Measurements from ENCODE around the gene CLPTM1L. TPM values are rescaled to one million over a fixed set of nuclear protein-coding genes. Genes with fewer than 3 reads are reported as not detected.
"Not testable (repeated sequence)": the region's sequence is repeated elsewhere in the genome, so short reads cannot be mapped to it uniquely, and the experiment has no call there.

Gene CLPTM1L
- total RNA-seq, 1 experiment from 2014 or later = 141 TPM

DNA sequence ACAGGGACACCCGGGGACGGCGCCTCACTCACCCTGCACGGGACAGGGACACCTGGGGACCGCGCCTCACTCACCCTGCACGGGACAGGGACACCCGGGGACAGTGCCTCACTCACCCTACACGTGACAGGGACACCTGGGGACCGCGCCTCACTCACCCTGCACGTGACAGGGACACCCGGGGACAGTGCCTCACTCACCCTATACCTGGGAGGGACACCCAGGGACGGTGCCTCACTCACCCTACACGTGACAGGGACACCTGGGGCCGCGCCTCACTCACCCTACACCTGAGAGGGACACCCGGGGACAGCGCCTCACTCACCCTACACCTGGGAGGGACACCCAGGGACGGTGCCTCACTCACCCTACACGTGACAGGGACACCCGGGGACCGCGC lies 53.9 kb downstream of the CLPTM1L start:
- Histone ChIP-seq H3K79me2 (ENCODE audit: low read length) (peaks cover 27% of the 10 kb centered on the region), H3K4me1 (ENCODE audit: low read length) (peaks cover 19% of the 10 kb centered on the region)
- DNase-seq; H2AFZ ChIP-seq (ENCODE audit: low read length); H3K4me2 ChIP-seq (ENCODE audit: low read depth, low read length, poor library complexity, severe bottlenecking); H3K9me3 ChIP-seq (ENCODE audit: low read length); H3K27me3 ChIP-seq (ENCODE audit: low read length); H4K20me1 ChIP-seq (ENCODE audit: insufficient read depth, low read depth, low read length); H3K9ac ChIP-seq (ENCODE audit: low read length); H3K36me3 ChIP-seq (ENCODE audit: insufficient read depth, low read length); H3K4me3 ChIP-seq (ENCODE audit: low read length); H3K9me2 ChIP-seq (replicated peaks; ENCODE audit: insufficient read depth, low read length); H3K27ac ChIP-seq (ENCODE audit: low read length): not testable (repeated sequence)

DNA sequence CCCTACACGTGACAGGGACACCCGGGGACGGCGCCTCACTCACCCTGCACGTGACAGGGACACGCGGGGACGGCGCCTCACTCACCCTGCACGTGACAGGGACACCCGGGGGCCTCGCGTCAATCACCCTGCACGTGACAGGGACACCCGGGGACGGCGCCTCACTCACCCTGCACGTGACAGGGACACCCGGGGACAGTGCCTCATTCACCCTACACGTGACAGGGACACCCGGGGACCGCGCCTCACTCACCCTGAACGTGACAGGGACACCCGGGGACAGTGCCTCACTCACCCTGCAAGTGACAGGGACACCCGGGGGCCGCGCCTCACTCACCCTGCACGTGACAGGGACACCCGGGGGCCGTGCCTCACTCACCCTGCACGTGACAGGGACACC lies 55.3 kb downstream of the CLPTM1L start:
- peaks cover 29% of the 10 kb centered on the region for H3K79me2 ChIP-seq (ENCODE audit: low read length)
- not testable (repeated sequence) for H3K4me3 ChIP-seq (ENCODE audit: low read length); H3K36me3 ChIP-seq (ENCODE audit: insufficient read depth, low read length); H3K4me2 ChIP-seq (ENCODE audit: low read depth, low read length, poor library complexity, severe bottlenecking); H4K20me1 ChIP-seq (ENCODE audit: insufficient read depth, low read depth, low read length); H2AFZ ChIP-seq (ENCODE audit: low read length); H3K4me1 ChIP-seq (ENCODE audit: low read length); H3K9me2 ChIP-seq (replicated peaks; ENCODE audit: insufficient read depth, low read length); H3K27me3 ChIP-seq (ENCODE audit: low read length); H3K9me3 ChIP-seq (ENCODE audit: low read length); H3K27ac ChIP-seq (ENCODE audit: low read length); H3K9ac ChIP-seq (ENCODE audit: low read length); DNase-seq

DNA sequence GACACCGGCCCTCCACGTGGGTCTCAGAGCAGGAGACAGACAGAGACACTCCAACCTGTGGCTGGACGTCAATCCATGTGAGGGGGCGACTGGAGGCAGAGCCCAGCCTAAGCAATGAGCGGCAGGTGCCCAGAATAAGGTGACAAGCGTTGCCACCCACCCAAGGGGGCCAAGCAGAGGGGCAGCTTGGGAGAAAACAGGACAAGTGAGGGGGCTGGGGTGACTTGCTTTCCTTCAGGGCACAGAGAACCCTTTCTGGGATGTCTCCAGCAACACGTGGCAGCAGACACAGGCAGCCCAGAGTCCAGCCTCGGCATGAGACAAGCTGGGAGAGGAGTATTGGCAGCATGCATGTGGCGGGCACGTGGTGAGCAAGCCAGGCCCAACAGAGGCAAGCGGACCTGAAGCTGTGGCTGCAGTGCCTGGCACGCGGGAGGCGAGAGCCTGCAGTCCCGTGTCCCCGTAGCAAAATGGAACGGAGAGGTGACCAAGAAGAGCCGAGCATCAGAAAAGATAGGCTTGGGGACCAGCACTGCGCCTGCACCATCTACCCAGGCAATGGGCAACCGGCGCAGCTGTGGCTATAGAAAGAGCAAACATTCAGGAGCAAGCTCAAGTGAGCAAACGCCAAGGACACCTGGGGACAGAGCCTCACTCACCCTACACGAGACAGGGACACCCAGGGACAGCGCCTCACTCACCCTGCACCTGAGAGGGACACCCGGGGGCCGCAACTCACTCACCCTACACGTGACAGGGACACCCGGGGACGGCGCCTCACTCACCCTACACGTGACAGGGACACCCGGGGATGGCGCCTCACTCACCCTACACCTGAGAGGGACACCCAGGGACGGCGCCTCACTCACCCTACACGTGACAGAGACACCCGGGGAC lies 56.2 kb downstream of the CLPTM1L start:
- Histone ChIP-seq H3K4me3 (ENCODE audit: low read length) (no peak overlapping the region), H3K4me2 (ENCODE audit: low read depth, low read length, poor library complexity, severe bottlenecking) (no peak overlapping the region), H3K27ac (ENCODE audit: low read length) (no peak overlapping the region), H3K36me3 (ENCODE audit: insufficient read depth, low read length) (no peaks in the 10 kb centered on the region), H4K20me1 (ENCODE audit: insufficient read depth, low read depth, low read length) (no peaks in the 10 kb centered on the region), H3K27me3 (ENCODE audit: low read length) (no peaks in the 10 kb centered on the region), H2AFZ (ENCODE audit: low read length) (no peak overlapping the region), H3K9me2 (replicated peaks; ENCODE audit: insufficient read depth, low read length) (no peaks in the 10 kb centered on the region), H3K9me3 (ENCODE audit: low read length) (no peaks in the 10 kb centered on the region), H3K4me1 (ENCODE audit: low read length) (peaks cover under 1% of the 10 kb centered on the region), H3K9ac (ENCODE audit: low read length) (no peak overlapping the region), H3K79me2 (ENCODE audit: low read length) (peaks cover 22% of the 10 kb centered on the region)
- peak; percentile 27 for DNase-seq

DNA sequence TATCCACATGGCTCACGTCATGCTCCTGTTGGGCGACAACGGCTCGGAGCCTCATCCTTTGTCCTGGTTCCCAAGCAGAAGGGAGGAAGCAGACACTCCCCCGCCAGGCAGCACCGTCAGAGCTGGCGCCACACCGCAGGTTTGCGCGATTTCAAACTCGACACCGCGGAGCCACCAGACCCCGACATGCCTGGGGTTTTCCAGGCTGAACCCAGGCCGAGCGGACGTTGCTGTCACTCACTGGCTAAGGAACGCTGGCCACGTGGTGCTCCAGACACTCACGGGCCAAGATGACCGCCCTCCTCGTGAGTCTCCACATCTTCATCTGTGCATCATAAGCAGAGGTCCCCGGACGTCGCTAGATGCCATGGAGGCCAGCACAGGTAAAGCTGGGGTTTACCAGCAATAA lies 59.0 kb downstream of the CLPTM1L start:
- Histone ChIP-seq H3K27ac (ENCODE audit: low read length) (no peak overlapping the region), H3K36me3 (ENCODE audit: insufficient read depth, low read length) (no peaks in the 10 kb centered on the region), H3K27me3 (ENCODE audit: low read length) (no peaks in the 10 kb centered on the region), H4K20me1 (ENCODE audit: insufficient read depth, low read depth, low read length) (no peaks in the 10 kb centered on the region), H3K9me3 (ENCODE audit: low read length) (no peaks in the 10 kb centered on the region), H3K9me2 (replicated peaks; ENCODE audit: insufficient read depth, low read length) (no peaks in the 10 kb centered on the region), H3K79me2 (ENCODE audit: low read length) (peaks cover 13% of the 10 kb centered on the region; the same call in 1 of the 2 replicates), H3K4me3 (ENCODE audit: low read length) (no peak overlapping the region), H3K4me1 (ENCODE audit: low read length) (no peaks in the 10 kb centered on the region), H2AFZ (ENCODE audit: low read length) (no peak overlapping the region), H3K4me2 (ENCODE audit: low read depth, low read length, poor library complexity, severe bottlenecking) (no peak overlapping the region), H3K9ac (ENCODE audit: low read length) (no peak overlapping the region)
- peak; percentile 29 for DNase-seq

DNA sequence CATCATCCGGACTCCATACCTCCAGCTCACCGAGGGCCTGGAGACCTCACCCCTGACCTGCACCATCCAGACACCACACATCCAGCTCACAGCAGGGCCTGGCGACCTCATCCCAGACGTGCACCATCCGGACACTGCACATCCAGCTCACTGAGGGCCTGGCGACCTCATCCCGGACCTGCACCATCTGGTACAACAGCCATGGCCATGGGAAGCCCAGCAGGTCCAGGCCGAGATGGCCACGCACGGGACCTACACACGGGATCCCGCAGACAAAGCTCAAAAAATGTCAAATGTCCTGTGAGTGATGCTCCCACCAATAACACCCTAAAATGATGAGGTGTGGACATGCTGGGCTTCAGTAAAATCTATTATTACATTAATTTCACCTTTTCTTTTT lies 59.8 kb downstream of the CLPTM1L start:
- Histone ChIP-seq H3K27me3 (ENCODE audit: low read length) (no peaks in the 10 kb centered on the region), H3K36me3 (ENCODE audit: insufficient read depth, low read length) (no peaks in the 10 kb centered on the region), H3K9me2 (replicated peaks; ENCODE audit: insufficient read depth, low read length) (no peaks in the 10 kb centered on the region), H3K4me2 (ENCODE audit: low read depth, low read length, poor library complexity, severe bottlenecking) (no peak overlapping the region), H3K9me3 (ENCODE audit: low read length) (no peaks in the 10 kb centered on the region), H3K4me3 (ENCODE audit: low read length) (no peak overlapping the region), H3K4me1 (ENCODE audit: low read length) (no peaks in the 10 kb centered on the region), H3K79me2 (ENCODE audit: low read length) (peaks cover 13% of the 10 kb centered on the region; the same call in 1 of the 2 replicates), H3K27ac (ENCODE audit: low read length) (no peak overlapping the region), H3K9ac (ENCODE audit: low read length) (no peak overlapping the region), H4K20me1 (ENCODE audit: insufficient read depth, low read depth, low read length) (no peaks in the 10 kb centered on the region), H2AFZ (ENCODE audit: low read length) (no peak overlapping the region)
- DNase-seq = peak; percentile 9

DNA sequence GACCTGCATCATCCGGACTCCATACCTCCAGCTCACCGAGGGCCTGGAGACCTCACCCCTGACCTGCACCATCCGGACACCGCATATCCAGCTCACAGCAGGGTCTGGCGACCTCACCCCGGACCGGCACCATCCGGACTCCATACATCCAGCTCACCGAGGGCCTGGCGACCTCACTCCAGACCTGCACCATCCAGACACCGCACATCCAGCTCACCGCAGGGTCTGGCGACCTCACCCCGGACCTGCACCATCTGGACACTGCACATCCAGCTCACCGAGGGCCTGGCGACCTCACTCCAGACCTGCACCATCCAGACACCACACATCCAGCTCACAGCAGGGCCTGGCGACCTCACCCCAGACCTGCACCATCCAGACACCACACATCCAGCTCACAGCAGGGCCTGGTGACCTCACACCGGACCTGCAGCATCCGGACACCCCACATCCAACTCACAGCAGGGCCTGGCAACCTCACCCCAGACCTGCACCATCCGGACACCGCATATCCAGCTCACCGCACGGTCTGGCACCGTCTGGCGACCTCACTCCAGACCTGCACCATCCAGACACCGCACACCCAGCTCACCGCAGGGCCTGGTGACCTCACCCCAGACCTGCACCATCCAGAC lies 60.4 kb downstream of the CLPTM1L start:
- not testable (repeated sequence) for H3K9me3 ChIP-seq (ENCODE audit: low read length); H3K27ac ChIP-seq (ENCODE audit: low read length); H4K20me1 ChIP-seq (ENCODE audit: insufficient read depth, low read depth, low read length); H2AFZ ChIP-seq (ENCODE audit: low read length); H3K9ac ChIP-seq (ENCODE audit: low read length); H3K9me2 ChIP-seq (replicated peaks; ENCODE audit: insufficient read depth, low read length); H3K4me3 ChIP-seq (ENCODE audit: low read length); H3K4me1 ChIP-seq (ENCODE audit: low read length); H3K36me3 ChIP-seq (ENCODE audit: insufficient read depth, low read length); H3K4me2 ChIP-seq (ENCODE audit: low read depth, low read length, poor library complexity, severe bottlenecking); H3K27me3 ChIP-seq (ENCODE audit: low read length)
- peaks cover 13% of the 10 kb centered on the region; the same call in 1 of the 2 replicates for H3K79me2 ChIP-seq (ENCODE audit: low read length)
- peak; percentile 9 for DNase-seq

DNA sequence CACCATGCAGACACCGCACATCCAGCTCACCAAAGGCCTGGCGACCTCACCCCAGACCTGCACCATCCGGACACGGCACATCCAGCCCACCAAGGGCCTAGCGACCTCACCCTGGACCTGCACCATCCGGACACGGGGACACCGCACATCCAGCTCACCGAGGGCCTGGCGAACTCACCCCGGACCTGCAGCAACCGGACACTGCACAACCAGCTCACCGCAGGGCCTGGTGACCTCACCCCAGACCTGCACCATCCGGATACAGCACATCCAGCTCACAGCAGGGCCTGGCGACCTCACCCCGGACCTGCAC lies 61.2 kb downstream of the CLPTM1L start:
- not testable (repeated sequence) for H3K4me2 ChIP-seq (ENCODE audit: low read depth, low read length, poor library complexity, severe bottlenecking); H4K20me1 ChIP-seq (ENCODE audit: insufficient read depth, low read depth, low read length); H2AFZ ChIP-seq (ENCODE audit: low read length); H3K4me1 ChIP-seq (ENCODE audit: low read length); H3K27ac ChIP-seq (ENCODE audit: low read length); H3K9me2 ChIP-seq (replicated peaks; ENCODE audit: insufficient read depth, low read length); H3K4me3 ChIP-seq (ENCODE audit: low read length); H3K27me3 ChIP-seq (ENCODE audit: low read length); H3K36me3 ChIP-seq (ENCODE audit: insufficient read depth, low read length); H3K9me3 ChIP-seq (ENCODE audit: low read length); H3K9ac ChIP-seq (ENCODE audit: low read length)
- H3K79me2 ChIP-seq (ENCODE audit: low read length) = peaks cover 13% of the 10 kb centered on the region; the same call in 1 of the 2 replicates
- peak; percentile 2 for DNase-seq

DNA sequence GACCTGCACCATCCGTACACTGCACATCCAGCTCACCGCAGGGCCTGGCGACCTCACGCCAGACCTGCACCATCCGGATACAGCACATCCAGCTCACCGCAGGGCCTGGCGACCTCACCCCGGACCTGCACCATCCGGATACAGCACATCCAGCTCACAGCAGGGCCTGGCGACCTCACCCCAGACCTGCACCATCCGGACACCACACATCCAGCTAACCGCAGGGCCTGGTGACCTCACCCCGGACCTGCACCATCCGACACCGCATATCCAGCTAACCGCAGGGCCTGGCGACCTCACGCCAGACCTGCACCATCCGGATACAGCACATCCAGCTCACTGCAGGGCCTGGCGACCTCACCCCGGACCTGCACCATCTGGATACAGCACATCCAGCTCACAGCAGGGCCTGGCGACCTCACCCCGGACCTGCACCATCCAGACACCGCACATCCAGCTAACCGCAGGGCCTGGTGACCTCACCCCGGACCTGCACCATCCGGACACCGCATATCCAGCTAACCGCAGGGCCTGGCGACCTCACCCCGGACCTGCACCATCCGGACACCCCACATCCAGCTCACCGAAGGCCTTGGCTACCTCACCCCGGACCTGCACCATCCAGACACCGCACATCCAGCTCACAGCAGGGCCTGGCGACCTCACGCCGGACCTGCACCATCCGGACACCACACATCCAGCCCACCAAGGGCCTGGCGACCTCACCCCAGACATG lies 61.7 kb downstream of the CLPTM1L start:
- not testable (repeated sequence) for H3K9ac ChIP-seq (ENCODE audit: low read length); H3K4me1 ChIP-seq (ENCODE audit: low read length); H3K4me2 ChIP-seq (ENCODE audit: low read depth, low read length, poor library complexity, severe bottlenecking); H3K27me3 ChIP-seq (ENCODE audit: low read length); H3K9me2 ChIP-seq (replicated peaks; ENCODE audit: insufficient read depth, low read length); H3K9me3 ChIP-seq (ENCODE audit: low read length); H3K36me3 ChIP-seq (ENCODE audit: insufficient read depth, low read length); H4K20me1 ChIP-seq (ENCODE audit: insufficient read depth, low read depth, low read length); H3K4me3 ChIP-seq (ENCODE audit: low read length); H3K27ac ChIP-seq (ENCODE audit: low read length); H2AFZ ChIP-seq (ENCODE audit: low read length)
- peak; percentile 11 for DNase-seq
- peaks cover 13% of the 10 kb centered on the region; the same call in 1 of the 2 replicates for H3K79me2 ChIP-seq (ENCODE audit: low read length)
